ENCODE results near the gene HLF.

GRCh38 chr17:55321427-55322060 lies 56.8 kb downstream of the HLF start:
- no peak for TF ChIP-seq RAD21 (IDR thresholded peaks at IDR 0.05; ENCODE audit: low read depth)
- TF ChIP-seq YY1 (IDR thresholded peaks at IDR 0.05; ENCODE audit: low read depth): no peak
- TF ChIP-seq MAX (IDR thresholded peaks at IDR 0.05): no peak
- no peak for TF ChIP-seq TAF1 (IDR thresholded peaks at IDR 0.05; ENCODE audit: low read depth)
- no peak for TF ChIP-seq TCF12 (IDR thresholded peaks at IDR 0.05; ENCODE audit: low read depth)
- no peak for TF ChIP-seq TEAD4 (IDR thresholded peaks at IDR 0.05)
